Panc1 (cell line): ENCODE results near the gene MDFI.

Experiments
- CTCF ChIP-seq: fragments of 450-650 bp; IDR thresholded peaks from 2 replicates; pipeline ENCODE4 v1.5.1; 2017; ENCODE audit warnings: mild to moderate bottlenecking
- POLR2AphosphoS5 ChIP-seq: IDR thresholded peaks from 2 replicates; pipeline ENCODE4 v1.6.1; 2012; ENCODE audit warnings: mild to moderate bottlenecking, low read depth, low read length, moderate library complexity
- TCF7L2 ChIP-seq: IDR thresholded peaks from 2 replicates; pipeline ENCODE4 v1.6.1; 2011; ENCODE audit warnings: mild to moderate bottlenecking, low read depth, low read length, inconsistent platforms

GRCh38 chr6:41630069-41630468, 8.2 kb upstream of the MDFI start:
- TF ChIP-seq CTCF (no peak), POLR2AphosphoS5 (no peak), TCF7L2 (no peak)
